Measurements from ENCODE around the gene MEGF11.

GRCh38 chr15:66188464-66188863 is 65.1 kb downstream of the MEGF11 start:
- TF ChIP-seq FOXP2 (optimal IDR thresholded peaks at IDR 0.05; ENCODE audit: control extremely low read depth, extremely low read length, insufficient read depth) (no peak), EZH2 (IDR thresholded peaks at IDR 0.05) (no peak), POLR2AphosphoS5 (IDR thresholded peaks at IDR 0.05; ENCODE audit: borderline replicate concordance, low read depth, low read length) (no peak)
